Activated CD4-positive, CD25-positive, alpha-beta regulatory T cell (primary cell): ENCODE results near the gene CRABP2.

Experiments
- DNase-seq, 4 experiments: peaks; one replicate each; lab custom pipeline; 2025; lab: John Stamatoyannopoulos, UW

CRABP2 gene

DNA sequence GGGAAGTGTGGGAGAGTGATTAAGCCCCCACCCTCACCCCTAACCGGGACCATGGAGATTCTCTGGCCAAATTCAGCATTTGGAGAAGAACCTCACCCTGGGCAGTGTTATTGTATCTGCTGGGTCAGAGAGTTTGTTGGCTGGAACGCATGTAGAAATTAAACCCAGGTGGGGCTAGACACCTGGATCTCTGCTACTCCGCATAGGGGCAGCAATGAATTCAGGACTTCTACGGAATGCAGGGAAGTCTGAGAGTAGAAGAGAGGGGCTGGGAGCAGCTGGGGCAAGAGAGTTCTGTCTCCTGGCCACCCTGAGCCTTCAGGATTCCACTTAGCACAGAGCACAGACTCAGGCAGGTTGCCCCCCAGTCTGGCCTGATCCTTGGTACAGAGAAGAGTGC, 3.6 kb upstream of the CRABP2 start:
- DNase-seq, result no peak

DNA sequence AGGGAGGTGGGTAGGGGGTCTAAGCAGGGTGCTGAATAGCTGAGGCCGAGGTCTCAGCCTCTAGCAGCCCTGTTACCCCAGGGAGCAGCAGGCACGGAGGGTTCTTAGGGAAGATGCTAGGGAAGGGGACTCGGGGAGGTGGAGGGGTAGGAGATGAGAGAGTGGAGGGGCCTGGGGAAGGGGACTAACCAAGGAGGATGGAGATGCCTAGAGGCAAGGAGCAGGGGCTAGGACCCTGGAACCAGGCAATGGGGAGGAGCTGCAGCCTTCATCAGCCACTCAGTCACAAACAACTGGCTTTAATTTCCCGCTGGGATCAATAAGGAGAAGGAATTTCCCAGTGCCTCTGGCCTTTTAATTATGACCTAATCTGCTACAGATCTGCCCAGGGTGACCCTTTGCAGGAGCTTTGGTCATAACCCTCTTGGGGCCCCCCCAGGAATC, 2.9 kb upstream of the CRABP2 start:
- no peak for DNase-seq

DNA sequence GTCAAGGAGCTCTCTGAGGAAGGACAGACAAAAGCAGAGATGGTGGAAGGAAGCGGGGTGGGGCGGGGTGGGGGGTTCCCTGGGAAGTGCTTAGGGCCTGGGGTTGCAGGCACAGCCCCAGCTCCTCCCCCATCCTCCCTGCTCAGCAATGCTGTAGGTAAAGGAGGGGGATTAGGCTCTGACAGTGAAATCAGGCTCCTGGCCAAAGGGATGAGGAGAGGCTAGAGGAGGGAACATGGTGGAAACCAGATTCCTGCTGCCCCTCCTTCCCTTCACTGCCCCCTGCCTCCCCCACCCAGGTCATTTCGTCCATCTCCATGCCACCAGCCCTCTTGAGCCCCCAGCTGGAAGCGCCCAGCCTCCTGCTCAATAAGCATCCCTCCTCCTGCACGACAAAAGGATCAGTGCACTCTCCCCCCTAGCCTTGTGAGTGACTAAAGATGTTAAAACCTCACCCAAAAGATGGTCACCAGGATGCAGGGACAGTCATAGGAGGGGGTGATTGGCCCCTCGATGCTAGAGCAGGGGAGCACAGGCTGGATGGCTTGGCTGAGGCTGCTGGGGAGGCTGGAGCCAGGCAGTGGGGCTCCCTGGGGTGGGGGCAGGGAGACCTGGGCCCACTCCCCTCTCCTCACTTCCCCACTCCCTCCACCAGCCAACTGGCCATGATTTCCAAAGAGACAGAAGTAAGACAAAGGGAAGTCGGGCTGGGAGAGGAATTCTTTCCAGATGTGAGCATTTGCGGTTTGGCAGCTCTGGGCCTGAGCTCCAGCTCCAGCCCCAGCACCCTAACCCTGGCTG, 2.2 kb upstream of the CRABP2 start:
- no peak for DNase-seq

DNA sequence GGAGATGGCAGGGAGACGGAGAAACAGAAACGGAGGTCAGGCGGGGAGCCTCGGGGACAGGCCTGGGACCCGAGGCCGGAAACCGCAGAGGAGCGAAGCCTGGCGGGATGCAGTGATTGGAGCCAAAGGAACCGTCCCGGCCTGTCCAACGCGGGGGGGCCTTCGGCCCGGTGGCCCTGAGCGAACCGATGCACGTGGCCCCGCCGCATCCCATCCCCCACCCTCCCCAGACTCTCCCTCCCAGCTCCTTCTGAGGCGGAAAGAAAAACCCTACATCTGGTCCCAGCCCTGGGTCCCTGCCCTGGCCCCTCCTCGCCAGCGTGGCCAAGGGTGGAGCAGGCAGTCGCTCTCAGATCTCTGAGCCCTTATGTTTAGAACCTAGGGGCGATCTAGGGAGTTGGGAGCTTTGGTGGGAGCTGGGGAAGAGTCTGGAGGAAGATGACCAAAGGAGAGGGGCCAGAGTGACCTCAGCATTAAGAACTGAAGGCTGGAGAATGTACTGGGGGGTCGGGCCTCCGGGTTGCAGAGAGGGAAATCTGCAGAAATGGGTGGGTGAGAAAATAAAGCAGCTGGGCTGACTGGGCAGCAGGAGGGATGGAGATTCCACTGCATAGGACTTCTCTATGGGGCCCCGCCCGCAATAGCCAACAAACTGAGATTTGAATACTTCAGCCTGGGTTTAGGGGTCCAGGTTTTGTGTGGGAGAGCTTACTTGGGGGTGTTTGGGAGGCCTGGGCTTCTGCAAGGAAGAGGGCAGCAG, 1.5 kb upstream of the CRABP2 start:
- no peak for DNase-seq

DNA sequence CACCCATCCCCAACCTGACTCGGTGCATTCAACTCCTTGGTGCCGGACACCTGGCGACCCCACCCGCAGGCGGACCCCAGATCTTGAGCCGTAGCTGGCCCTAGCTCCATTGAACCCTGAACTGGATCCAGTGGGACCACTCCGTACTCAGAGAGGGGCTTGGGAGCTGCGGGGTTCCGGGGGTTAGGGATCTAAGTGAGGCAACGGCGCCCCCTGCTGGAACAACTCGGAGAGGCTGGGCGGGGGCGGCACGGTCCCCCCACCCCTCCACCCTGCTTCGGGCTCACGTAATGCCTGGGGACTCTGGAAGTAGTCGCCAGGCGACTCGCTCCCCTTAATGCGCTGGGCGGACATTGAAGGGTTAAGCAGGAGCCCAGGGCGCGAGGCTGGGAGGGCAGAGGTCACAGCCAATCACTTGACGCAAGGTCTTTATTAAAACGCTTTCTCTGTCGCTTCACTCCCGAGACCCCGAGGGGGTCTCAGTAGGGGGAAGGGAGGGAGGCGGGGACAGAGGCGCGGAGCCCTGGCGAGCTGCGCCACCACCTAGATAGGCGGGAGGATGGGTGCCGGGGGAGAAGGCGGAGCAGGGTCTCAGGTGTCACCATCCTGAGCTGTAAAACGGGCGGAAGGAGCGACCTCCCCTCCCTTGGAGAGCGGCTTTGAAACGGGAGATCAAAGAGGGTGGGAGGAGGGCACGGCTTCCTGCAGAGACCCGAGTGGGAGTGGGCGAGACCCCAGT, 704 bp upstream of the CRABP2 start:
- peak; percentile 32 to 58 (median 42) for DNase-seq

- DNase-seq, result peak in 2 of 4 experiments; percentile 10 to 11
These were observed 458 bp downstream of the CRABP2 start for GRCh38 chr1:156704930-156705320.

DNA sequence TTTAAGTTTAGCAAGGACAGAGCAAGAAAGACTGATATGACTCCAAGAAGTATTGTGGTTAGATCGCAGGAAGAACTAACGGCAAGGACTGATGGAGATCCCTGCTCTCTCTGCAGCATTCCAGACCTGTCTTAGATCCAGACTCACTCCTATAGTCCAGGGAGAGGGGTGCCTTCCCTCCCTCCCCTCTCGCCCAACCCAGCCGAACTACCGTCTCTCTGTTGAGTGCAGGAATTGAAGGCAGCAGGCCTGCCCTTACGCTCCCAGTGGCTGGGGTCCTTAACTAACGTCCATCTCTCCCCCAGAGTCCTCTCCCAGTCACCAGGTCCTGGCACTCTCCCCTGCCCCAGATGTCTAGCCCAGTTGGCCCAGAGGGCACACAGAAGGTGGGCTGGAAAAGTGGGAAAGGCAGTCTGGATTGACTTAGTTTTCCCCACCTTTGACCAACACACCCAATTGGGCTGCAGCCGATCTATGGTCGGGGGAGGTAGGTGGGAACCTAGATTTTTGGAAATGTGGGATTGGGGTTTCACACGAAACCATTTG, 1.1 kb downstream of the CRABP2 start:
- no peak for DNase-seq

DNA sequence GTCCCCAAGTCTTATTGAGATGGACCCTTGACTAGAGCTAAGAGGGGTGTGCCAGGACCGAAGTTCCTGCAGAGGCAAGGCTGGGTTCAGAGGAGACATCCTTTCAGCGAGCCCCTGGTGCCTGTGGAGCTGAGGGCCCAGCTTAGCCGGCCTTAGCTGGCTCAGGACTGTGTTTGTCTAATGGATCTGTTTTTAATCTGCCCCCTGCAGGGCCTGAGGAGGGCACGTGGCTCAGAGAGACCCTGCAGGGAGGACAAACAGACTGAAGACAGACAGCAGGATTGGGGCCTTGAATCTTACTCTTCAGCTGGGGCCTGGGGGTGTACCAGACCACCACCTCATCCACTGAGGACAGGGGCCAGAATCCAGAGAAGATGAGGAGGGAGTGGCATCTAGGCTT, 1.6 kb downstream of the CRABP2 start:
- DNase-seq, result no peak

GRCh38 chr1:156703336-156703735, 2.0 kb downstream of the CRABP2 start:
- DNase-seq, result no peak

DNA sequence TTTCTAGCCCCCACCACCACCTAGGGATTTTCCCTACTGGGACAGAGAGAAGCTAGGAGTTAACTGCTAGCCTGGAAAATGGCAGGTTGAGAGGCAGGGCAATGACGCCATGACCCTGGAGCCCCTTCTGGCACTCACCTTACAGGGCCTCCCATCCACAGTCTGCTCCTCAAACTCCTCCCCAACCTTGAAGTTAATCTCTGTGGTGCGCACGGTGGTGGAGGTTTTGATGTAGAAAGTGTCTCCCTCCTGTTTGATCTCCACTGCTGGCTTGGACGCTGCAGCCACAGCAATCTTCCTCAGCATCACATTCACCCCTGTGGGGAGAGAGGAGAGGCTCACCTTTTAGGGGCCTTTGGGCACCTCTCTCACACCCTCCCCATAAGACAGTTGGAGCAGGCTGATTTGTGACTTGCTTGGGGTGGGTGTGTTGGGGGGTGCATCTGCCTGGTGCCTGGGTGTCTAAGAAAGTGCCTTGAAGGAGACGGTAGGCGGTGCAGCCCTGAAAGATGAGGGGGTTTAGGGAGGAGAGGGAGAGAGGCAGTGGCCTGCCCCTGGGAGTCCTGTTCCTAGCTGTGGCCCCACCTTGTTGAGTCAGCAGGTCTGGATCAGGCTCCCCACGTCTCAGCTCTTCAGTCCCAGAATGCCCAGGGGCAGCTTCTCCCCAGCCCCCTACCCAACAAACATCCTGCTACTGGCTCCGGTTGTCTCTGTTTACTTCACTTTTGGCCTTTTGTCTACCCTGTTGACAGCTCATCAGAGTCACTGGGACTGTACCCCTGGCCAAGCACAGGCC, 4.4 kb downstream of the CRABP2 start:
- no peak for DNase-seq

- DNase-seq, result no peak
These were observed 6.4 kb downstream of the CRABP2 start for GRCh38 chr1:156698995-156699394.

- no peak for DNase-seq
These were observed 7.9 kb downstream of the CRABP2 start for GRCh38 chr1:156697481-156697880.

- no peak for DNase-seq
These were observed 8.6 kb downstream of the CRABP2 start for GRCh38 chr1:156696755-156697154.

DNA sequence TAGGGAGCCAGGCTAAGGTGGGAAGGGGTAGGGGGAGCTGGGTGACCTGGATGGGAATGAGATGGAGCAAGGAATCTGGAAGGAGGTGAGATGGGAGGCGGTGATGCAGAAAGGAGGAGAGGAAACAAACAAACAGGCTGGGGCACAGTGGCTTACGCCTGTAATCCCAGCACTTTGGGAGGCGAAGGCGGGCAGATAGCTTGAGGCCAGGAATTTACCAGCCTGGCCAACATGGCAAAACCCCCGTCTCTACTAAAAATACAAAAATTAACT, 10.8 kb downstream of the CRABP2 start:
- no peak for DNase-seq

- DNase-seq, result no peak
These were observed 11.3 kb downstream of the CRABP2 start for GRCh38 chr1:156693848-156694689.

DNA sequence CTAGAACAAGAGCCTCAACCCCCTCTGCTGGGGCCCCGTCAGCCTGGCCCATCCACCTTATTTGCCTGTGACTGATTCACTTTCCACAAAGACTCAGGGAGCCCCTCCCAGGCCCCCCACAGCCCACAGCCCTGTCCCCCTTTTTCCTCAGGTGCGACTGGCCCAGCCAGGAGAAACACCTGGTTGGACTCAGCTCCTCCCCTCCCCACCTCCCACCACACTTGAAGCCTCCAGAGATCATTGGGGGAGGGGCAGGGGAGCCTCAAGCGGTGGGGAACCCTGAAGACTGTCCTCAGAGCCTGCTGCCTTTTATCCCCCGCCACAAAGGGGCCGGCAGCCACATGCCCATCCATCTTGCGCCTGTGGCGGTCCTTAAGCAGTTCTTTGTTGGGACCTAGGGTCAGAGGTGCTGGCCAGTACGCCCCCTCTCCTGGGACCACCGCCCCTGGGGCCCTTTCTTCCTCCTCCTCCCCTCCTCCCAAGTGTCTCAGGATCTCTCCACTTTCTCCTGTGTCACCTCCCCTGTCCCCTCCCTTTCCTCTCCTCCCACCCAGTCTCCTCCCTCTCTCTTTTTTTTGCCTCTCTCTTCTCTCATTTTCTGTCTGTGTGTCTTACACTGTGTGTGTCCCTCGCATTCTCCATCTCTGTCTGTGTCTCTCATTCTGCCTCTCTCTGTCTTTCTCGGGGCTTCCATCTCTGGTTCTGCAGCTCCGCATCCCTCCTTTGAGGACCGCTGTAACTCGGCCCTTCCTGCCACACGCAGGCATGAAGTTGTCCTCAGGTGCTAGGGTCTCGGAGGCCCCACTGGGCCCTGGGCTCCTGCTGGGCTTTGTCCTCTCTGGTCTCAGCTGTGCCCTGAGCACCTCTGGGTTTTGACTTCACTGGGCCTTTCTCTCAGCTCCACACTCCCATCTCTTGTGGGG, 12.2 kb downstream of the CRABP2 start:
- DNase-seq, result no peak

DNA sequence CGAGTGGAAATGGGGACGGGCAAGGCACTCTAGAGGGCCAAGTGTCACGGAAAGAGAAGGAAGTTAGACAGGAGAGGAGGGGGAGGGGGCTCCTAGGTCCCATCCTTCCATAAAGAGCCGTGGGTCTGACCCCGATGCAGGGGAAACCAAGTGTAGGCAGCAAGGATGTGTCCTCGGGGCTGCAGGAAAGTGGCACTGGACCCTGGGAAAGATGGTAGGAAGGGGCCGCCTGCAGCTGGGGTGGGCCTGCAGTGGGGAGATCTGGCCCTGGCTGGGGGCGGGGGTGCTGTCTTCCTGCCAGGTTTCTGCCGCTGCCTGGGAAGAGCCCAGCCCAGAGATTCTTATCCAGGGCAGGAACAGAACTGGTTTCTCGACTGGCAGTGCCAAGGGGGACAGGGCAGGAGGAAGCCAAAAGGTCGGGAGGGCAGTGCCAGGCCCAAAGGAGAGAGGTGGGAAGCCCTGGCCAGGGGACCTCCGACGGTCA, 12.9 kb downstream of the CRABP2 start:
- no peak for DNase-seq

DNA sequence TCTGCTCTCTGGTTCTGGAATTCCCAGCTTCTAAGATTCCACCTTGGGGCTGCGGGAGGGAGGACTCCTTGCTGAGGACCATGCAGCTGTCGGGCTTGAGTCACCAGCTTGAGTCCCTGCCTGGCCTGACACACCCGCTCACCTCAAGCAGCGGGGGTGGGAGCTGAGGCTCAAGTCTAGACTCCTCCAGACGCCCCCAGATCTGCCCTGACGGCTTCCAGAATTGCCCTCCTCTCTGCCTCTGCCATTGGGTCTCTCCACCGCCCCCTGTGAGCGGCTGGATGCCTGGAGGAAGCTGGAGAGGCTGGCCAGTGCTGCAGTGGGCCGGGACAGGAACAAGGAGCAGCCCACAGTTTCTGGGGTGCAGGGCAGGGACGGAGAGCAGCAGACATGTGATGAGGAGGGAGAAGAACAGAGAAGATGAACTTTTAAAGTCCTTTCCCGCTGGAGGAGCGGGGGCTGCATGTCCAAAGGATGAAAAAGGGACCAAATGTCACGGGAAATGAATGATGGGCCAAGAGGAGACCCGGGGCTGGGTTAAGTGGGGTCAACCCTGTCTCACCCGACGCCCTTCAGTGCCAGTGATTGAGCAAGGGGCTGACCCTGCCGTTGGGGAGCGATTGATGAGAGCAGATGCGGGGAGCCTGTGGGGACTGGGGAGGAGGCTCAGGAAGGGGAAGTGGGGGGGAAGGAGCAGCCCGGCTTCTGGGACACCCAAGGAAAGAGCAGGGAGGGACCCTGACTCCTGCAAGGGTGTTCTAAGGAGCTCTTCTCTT, 13.5 kb downstream of the CRABP2 start:
- no peak for DNase-seq

- DNase-seq, result no peak
These were observed 14.2 kb downstream of the CRABP2 start for GRCh38 chr1:156691191-156691590.
